CD4-positive, alpha-beta T cell (primary cell): ENCODE measurements around the gene REEP5. TPM values are rescaled to one million over a fixed set of nuclear protein-coding genes. Genes with fewer than 3 reads are reported as not detected.

Experiments
- ATAC-seq: fragments of 200-7000 bp; cut with Tn5 transposase; one replicate; pipeline ENCODE4 v1.10.0; 2022; ENCODE audit warnings: mild to moderate bottlenecking; ENCODE audit not compliant: poor library complexity
- CTCF ChIA-PET: fragments of 350-600 bp; sonication (Branson Sonifier 250); formaldehyde crosslinking; loops from one replicate; lab custom pipeline; 2021; ENCODE audit warnings: antibody characterized with exemption, inconsistent platforms; lab: Charles Lee
- POLR2A ChIA-PET: fragments of 350-600 bp; sonication (Branson Sonifier 250); formaldehyde crosslinking; loops from one replicate; lab custom pipeline; 2021; ENCODE audit warnings: antibody characterized with exemption, inconsistent platforms; lab: Charles Lee
- DNase-seq, 14 experiments: peaks; one replicate each; pipeline ENCODE4 v3.0.0-alpha.2; 2013 to 2020; ENCODE audit warnings: mixed read lengths in 2 of 14
- H3K27ac ChIP-seq, 2 donors: one replicate each; pipeline versions ENCODE4 v1.5.1 to v1.7.0; 2013; ENCODE audit warnings: low read length in 2 of 2, low read depth in 1 of 2, mild to moderate bottlenecking in 1 of 2
- H3K27me3 ChIP-seq, 2 experiments: 1 replicate in 1 of 2; 2 replicates in 1 of 2; pipeline versions ENCODE4 v1.6.1 to v1.7.0; 2013; ENCODE audit warnings: low read length in 2 of 2, control low read depth in 1 of 2, mild to moderate bottlenecking in 1 of 2, moderate library complexity in 1 of 2; ENCODE audit not compliant: insufficient read depth in 2 of 2, control insufficient read depth in 1 of 2
- H3K36me3 ChIP-seq: one replicate; pipeline ENCODE4 v1.6.1; 2013; ENCODE audit warnings: low read length, control low read depth; ENCODE audit not compliant: insufficient read depth
- H3K4me1 ChIP-seq: one replicate; pipeline ENCODE4 v1.6.1; 2013; ENCODE audit warnings: low read length, control low read depth; ENCODE audit not compliant: insufficient read depth
- H3K4me3 ChIP-seq: one replicate; pipeline ENCODE4 v1.5.1; 2013; ENCODE audit warnings: mild to moderate bottlenecking, low read length, moderate library complexity
- H3K9me3 ChIP-seq, 2 experiments: 1 replicate in 1 of 2; 2 replicates in 1 of 2; pipeline versions ENCODE4 v1.6.1 to v1.7.0; 2013; ENCODE audit warnings: low read length in 2 of 2, mild to moderate bottlenecking in 2 of 2, control low read depth in 1 of 2, moderate library complexity in 1 of 2; ENCODE audit not compliant: control insufficient read depth in 1 of 2, insufficient read depth in 1 of 2
- H3K27ac Mint-ChIP-seq: one replicate; pipeline ENCODE4 v1.8.0; 2020; ENCODE audit warnings: mixed read lengths
- H3K27me3 Mint-ChIP-seq: one replicate; pipeline ENCODE4 v1.8.0; 2021; ENCODE audit warnings: mixed read lengths
- H3K36me3 Mint-ChIP-seq: one replicate; pipeline ENCODE4 v1.8.0; 2021; ENCODE audit warnings: low read depth, mixed read lengths
- H3K4me1 Mint-ChIP-seq: one replicate; pipeline ENCODE4 v1.8.0; 2021; ENCODE audit warnings: low read depth, mixed read lengths
- H3K4me3 Mint-ChIP-seq: one replicate; pipeline ENCODE4 v1.8.0; 2020; ENCODE audit warnings: mild to moderate bottlenecking, mixed read lengths
- H3K9me3 Mint-ChIP-seq: one replicate; pipeline ENCODE4 v1.8.0; 2020; ENCODE audit warnings: mixed read lengths
- CTCF ChIP-seq: fragments of 200-600 bp; IDR thresholded peaks from one replicate; pipeline ENCODE4 v1.8.0; 2022; ENCODE audit warnings: antibody characterized with exemption, mild to moderate bottlenecking
- intact Hi-C, 2 experiments: fragments of 100-400 bp; cut with DNase I in 1 of 2; cut with micrococcal nuclease in 1 of 2; formaldehyde crosslinking; loops; one replicate each; pipeline versions ENCODE4 v1.15.1 to v1.9.0; 2023 to 2025; cut with DNase I, micrococcal nuclease
- total RNA-seq, 174 experiments: library from RNA in 2 of 174; stranded (reverse) in 2 of 174; gene quantifications; one replicate each; pipeline ENCODE4 v1.2.3 and lab custom pipeline; 2021 to 2026

The REEP5 gene
- total RNA-seq, 2 experiments from 2014 or later: 25.3 to 26.6 TPM

DNA sequence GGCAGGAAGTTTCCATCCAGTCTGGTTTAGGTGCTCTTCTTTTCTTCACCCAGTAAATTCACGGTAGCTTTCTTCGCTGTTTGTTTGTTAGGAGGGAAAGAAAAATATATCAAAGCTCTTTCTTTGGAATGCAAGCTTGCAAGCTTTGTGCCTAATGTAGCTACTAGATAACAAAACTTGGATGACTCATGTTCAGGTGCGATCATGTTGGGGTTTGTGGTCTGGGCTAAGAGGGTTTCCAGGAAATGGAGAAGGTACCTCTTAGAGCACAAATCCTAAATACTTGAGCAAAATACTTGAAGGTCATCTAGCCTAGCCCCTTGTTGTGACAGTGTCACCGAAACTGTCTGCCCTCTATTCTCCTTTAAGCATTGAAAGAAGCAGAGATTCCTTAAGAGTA, 43.3 kb downstream of the REEP5 start:
- no peak for TF ChIP-seq CTCF
- no peaks in the 10 kb centered on the region for H3K27me3 Mint-ChIP-seq
- H3K4me3 ChIP-seq: no peak overlapping the region
- intact Hi-C loops: loop anchor here in 1 of 2 experiments (5.0 kb wide), 1 partner anchor 44 kb away; the partner anchor contains the start of gene REEP5
- no peaks in the 10 kb centered on the region for H3K27me3 ChIP-seq
- peaks cover 42% of the 10 kb centered on the region for H3K36me3 Mint-ChIP-seq
- ChIA-PET CTCF (interaction anchor here (0.9 to 1.0 kb wide), 2 partner anchors 9 to 17 kb away, joined by 3 read pairs; no protein-coding TSS in a partner anchor), POLR2A (interaction anchor here (0.7 to 1.9 kb wide), 7 partner anchors 9 to 98 kb away, joined by 3 to 12 read pairs (median 4); partner anchors contain the start of genes DCP2, REEP5 and SRP19)
- no peaks in the 10 kb centered on the region for H3K9me3 Mint-ChIP-seq
- H3K36me3 ChIP-seq: peaks cover 44% of the 10 kb centered on the region
- peak overlapping the region; percentile 77 for H3K27ac Mint-ChIP-seq
- no peaks in the 10 kb centered on the region for H3K9me3 ChIP-seq
- peaks cover 29% of the 10 kb centered on the region for H3K4me1 Mint-ChIP-seq
- DNase-seq (peak in 12 of 14 experiments; percentile 10 to 74 (median 45)), ATAC-seq (peak; percentile 94)
- H3K4me3 Mint-ChIP-seq: peak overlapping the region; percentile 0
- peaks cover 25% of the 10 kb centered on the region for H3K4me1 ChIP-seq
- peak overlapping the region in 1 of 2 donors; percentile 39 for H3K27ac ChIP-seq

- DNase-seq (no peak), ATAC-seq (no peak)
- peaks cover 29% of the 10 kb centered on the region for H3K4me1 ChIP-seq
- intact Hi-C loops: loop anchor here in 1 of 2 experiments (5.0 kb wide), 1 partner anchor 44 kb away; the partner anchor contains the start of gene REEP5
- no peaks in the 10 kb centered on the region for H3K27me3 ChIP-seq
- H3K27me3 Mint-ChIP-seq: no peaks in the 10 kb centered on the region
- H3K9me3 ChIP-seq: no peaks in the 10 kb centered on the region
- H3K4me3 Mint-ChIP-seq: no peak overlapping the region
- POLR2A ChIA-PET: interaction anchor here (0.7 to 1.9 kb wide), 8 partner anchors 8 to 98 kb away, joined by 3 to 12 read pairs (median 4); partner anchors contain the start of genes DCP2, REEP5 and SRP19
- TF ChIP-seq CTCF: no peak
- H3K4me1 Mint-ChIP-seq: peaks cover 29% of the 10 kb centered on the region
- peak overlapping the region; percentile 77 for H3K27ac Mint-ChIP-seq
- peak overlapping the region in 1 of 2 donors; percentile 39 for H3K27ac ChIP-seq
- peaks cover 40% of the 10 kb centered on the region for H3K36me3 ChIP-seq
- H3K9me3 Mint-ChIP-seq: no peaks in the 10 kb centered on the region
- CTCF ChIA-PET: interaction anchor here (0.9 to 1.5 kb wide), 5 partner anchors 9 to 30 kb away, joined by 3 to 4 read pairs (median 3); no protein-coding TSS in a partner anchor
- H3K36me3 Mint-ChIP-seq: peaks cover 46% of the 10 kb centered on the region
- H3K4me3 ChIP-seq: no peak overlapping the region
Measured at GRCh38 chr5:112878101-112878500, 43.9 kb downstream of the REEP5 start.

- no peak for TF ChIP-seq CTCF
- Histone ChIP-seq H3K9me3 (no peaks in the 10 kb centered on the region), H3K36me3 (peaks cover 30% of the 10 kb centered on the region), H3K4me3 (no peak overlapping the region), H3K4me1 (peaks cover 29% of the 10 kb centered on the region), H3K27me3 (no peaks in the 10 kb centered on the region), H3K27ac (no peak overlapping the region)
- POLR2A ChIA-PET: no interaction called here
- CTCF ChIA-PET: no interaction called here
- peaks cover 57% of the 10 kb centered on the region for H3K36me3 Mint-ChIP-seq
- H3K27ac Mint-ChIP-seq: no peak overlapping the region
- intact Hi-C loops: loop anchor here in 1 of 2 experiments (5.0 kb wide), 1 partner anchor 46 kb away; the partner anchor contains the start of gene REEP5
- peaks cover 33% of the 10 kb centered on the region for H3K4me1 Mint-ChIP-seq
- no peaks in the 10 kb centered on the region for H3K9me3 Mint-ChIP-seq
- ATAC-seq: no peak
- H3K27me3 Mint-ChIP-seq: no peaks in the 10 kb centered on the region
- H3K4me3 Mint-ChIP-seq: no peak overlapping the region
- DNase-seq: no peak
Measured at GRCh38 chr5:112876362-112876761, 45.7 kb downstream of the REEP5 start.
